ENCODE results near the gene COPS3. TPM values are rescaled to one million over a fixed set of nuclear protein-coding genes. Genes with fewer than 3 reads are reported as not detected.
"Not testable (repeated sequence)": the region's sequence is repeated elsewhere in the genome, so short reads cannot be mapped to it uniquely, and the experiment has no call there.

COPS3 gene
- total and polyA plus RNA-seq, 2 of the 4 experiments (the other 2 are of a cell fraction), result 71.4 to 144 TPM

DNA sequence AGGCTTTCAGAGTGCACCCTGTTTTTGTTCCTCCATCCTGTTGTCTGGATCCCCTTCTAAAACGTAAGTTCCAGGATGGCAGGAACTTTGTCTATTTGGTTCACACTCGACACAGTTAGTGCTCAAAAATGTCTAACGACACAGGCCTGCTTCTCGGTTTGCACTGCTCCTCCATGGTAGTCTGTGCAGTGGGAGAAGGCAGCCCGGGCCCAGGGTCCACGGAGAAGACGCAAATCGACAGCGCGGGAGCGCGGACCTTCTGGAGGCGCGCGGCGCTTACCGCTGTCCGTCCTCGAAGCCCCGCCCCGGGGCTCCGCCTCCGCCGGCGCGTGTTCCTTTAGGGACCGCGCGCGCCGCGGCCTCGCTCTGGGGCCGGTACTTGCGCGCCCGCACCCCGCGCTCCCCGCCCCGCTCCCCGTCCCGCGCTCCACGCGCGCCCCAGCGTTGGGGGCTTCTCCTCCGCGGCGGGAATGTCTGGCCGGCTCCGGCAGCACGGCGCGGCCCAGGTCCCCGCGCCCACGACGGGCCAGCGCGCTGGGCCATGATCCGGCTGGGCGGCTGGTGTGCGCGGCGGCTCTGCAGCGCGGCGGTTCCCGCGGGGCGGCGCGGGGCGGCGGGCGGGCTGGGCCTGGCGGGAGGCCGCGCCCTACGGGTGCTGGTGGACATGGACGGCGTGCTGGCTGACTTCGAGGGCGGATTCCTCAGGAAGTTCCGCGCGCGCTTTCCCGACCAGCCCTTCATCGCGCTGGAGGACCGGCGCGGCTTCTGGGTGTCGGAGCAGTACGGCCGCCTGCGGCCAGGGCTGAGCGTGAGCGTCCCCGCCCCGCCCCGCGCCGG is 22.2 kb upstream of the COPS3 start, which contains the start of gene NT5M:
Gene NT5M, plus strand, starts transcription at position 364 of the 837 bp plus-strand sequence. Its CDS starts 178 bp downstream, at position 542.
- Histone ChIP-seq H2BK120ac (ENCODE audit: low read depth, low read length) (no peak within 1 kb of the TSS), H3K4me3 (ENCODE audit: insufficient read depth, low read depth, low read length) (peak within 1 kb of the TSS; percentile 78), H3K4me2 (ENCODE audit: low read depth, low read length) (peak within 1 kb of the TSS; percentile 98), H2AFZ (replicated peaks; ENCODE audit: low read length, poor library complexity) (peak within 1 kb of the TSS; percentile 96), H3K9me3 (ENCODE audit: control insufficient read depth, insufficient read depth, low read length) (no peaks in the 10 kb centered on the region), H3K4ac (ENCODE audit: low read depth, low read length) (peak within 1 kb of the TSS; percentile 10; the same call in 1 of the 2 replicates), H4K5ac (ENCODE audit: low read depth, low read length) (peak within 1 kb of the TSS; percentile 73; the same call in 1 of the 2 replicates), H3K9ac (ENCODE audit: low read depth, low read length) (peak within 1 kb of the TSS; percentile 83), H3K4me1 (ENCODE audit: control insufficient read depth, insufficient read depth, low read length) (peaks cover 3% of the 10 kb centered on the region), H3K27ac (ENCODE audit: insufficient read depth, low read length) (no peak within 1 kb of the TSS; the same call in 1 of the 2 replicates), H3K36me3 (ENCODE audit: control insufficient read depth, insufficient read depth, low read length) (no peaks in the 10 kb centered on the region), H2AK5ac (ENCODE audit: low read depth, low read length) (peak within 1 kb of the TSS; percentile 54; the same call in 1 of the 2 replicates), H4K8ac (ENCODE audit: low read depth in 2 of 2, low read length in 2 of 2) (peak within 1 kb of the TSS; percentile 61 to 86; a peak in 3 of 4 replicates), H2BK20ac (ENCODE audit: low read depth, low read length) (no peak within 1 kb of the TSS), H3K27me3 (ENCODE audit: control insufficient read depth, insufficient read depth, low read length) (no peaks in the 10 kb centered on the region; the same call in 1 of the 2 replicates), H3K18ac (ENCODE audit: low read depth, low read length) (peak within 1 kb of the TSS; percentile 34; the same call in 1 of the 2 replicates), H4K91ac (ENCODE audit: insufficient read depth, low read depth, low read length) (no peak within 1 kb of the TSS), H2BK5ac (ENCODE audit: low read depth, low read length, poor library complexity, severe bottlenecking) (no peak within 1 kb of the TSS), H4K20me1 (ENCODE audit: insufficient read depth, low read length) (no peaks in the 10 kb centered on the region), H3K56ac (ENCODE audit: extremely low read depth, insufficient read depth, low read length) (0 out of 2 replicates have a peak within 1 kb of the TSS, but pooled peaks have one; percentile 22), H3K9me1 (ENCODE audit: insufficient read depth, low read length) (no peaks in the 10 kb centered on the region; the same call in 1 of the 2 replicates), H3K79me1 (ENCODE audit: low read depth in 1 of 2, low read length in 2 of 2) (no peaks in the 10 kb centered on the region), H2AK9ac (replicated peaks; ENCODE audit: low read depth, low read length, poor library complexity) (peak within 1 kb of the TSS; percentile 87), H2BK15ac (ENCODE audit: low read depth, low read length) (no peak within 1 kb of the TSS), H3K14ac (replicated peaks; ENCODE audit: low read depth, low read length) (0 out of 2 replicates have a peak within 1 kb of the TSS, but pooled peaks have one; percentile 56), H3K23ac (ENCODE audit: low read depth, low read length) (peak within 1 kb of the TSS; percentile 32; the same call in 1 of the 2 replicates)
- POLR2A ChIA-PET (ENCODE audit: unreplicated experiment), result no interaction called here
- ATAC-seq (ENCODE audit: low read depth), result peak; percentile 96
- TF ChIP-seq FOS (IDR thresholded peaks at IDR 0.05; ENCODE audit: low read depth, low read length) (no peak), CEBPB (IDR thresholded peaks at IDR 0.05; ENCODE audit: low read depth, low read length) (no peak), SMC3 (IDR thresholded peaks at IDR 0.05; ENCODE audit: low read depth, low read length) (no peak), MXI1 (IDR thresholded peaks at IDR 0.05; ENCODE audit: borderline replicate concordance, low read depth, low read length) (peak; percentile 54; the same call in 1 of the 2 replicates)
- TF ChIP-seq, protein P1, sequence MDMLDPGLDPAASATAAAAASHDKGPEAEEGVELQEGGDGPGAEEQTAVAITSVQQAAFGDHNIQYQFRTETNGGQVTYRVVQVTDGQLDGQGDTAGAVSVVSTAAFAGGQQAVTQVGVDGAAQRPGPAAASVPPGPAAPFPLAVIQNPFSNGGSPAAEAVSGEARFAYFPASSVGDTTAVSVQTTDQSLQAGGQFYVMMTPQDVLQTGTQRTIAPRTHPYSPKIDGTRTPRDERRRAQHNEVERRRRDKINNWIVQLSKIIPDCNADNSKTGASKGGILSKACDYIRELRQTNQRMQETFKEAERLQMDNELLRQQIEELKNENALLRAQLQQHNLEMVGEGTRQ (IDR thresholded peaks at IDR 0.05; ENCODE audit: low read depth, low read length), result no peak
- DNase-seq, result peak; percentile 58
- CTCF ChIA-PET, result no interaction called here
- dilution Hi-C loops (cut with HindIII; ENCODE audit: low sequenced_read_pairs, unreplicated experiment) (no loop called here), intact Hi-C loops (cut with micrococcal nuclease) (no loop called here), in situ Hi-C loops (cut with MboI; ENCODE audit: low sequenced_read_pairs) (no loop called here)
- 0% methylated on average over 66 of the region's 107 CpGs; no CpG with 5 or more reads in 1 of the 2 experiments for WGBS, 2 experiments (ENCODE audit: extremely low coverage in 2 of 2, insufficient read length in 1 of 2)
- BruUV-seq (replicated peaks), result no TSS peak

DNA sequence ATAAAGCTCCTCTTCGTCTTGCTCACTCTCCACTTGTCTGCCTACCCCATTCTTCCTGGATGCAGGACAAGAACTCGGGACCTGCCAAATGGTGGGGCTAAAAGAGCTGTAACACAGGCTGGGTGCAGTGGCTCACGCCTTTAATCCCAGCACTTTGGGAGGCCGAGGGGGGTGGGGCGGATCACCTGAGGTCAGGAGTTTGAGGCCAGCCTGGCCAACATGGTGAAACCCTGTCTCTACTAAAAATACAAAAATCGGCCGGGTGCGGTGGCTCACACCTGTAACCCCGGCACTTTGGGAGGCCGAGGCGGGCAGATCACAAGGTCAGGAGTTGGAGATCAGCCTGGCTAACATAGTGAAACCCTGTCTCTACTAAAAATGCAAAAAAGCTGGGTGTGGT is 20.6 kb upstream of the COPS3 start:
- H3K9me1 ChIP-seq (ENCODE audit: insufficient read depth, low read length); H3K9ac ChIP-seq (ENCODE audit: low read depth, low read length); H3K4ac ChIP-seq (ENCODE audit: low read depth, low read length); H2AK9ac ChIP-seq (replicated peaks; ENCODE audit: low read depth, low read length, poor library complexity); DNase-seq; H4K91ac ChIP-seq (ENCODE audit: insufficient read depth, low read depth, low read length); H4K8ac ChIP-seq (ENCODE audit: low read depth in 2 of 2, low read length in 2 of 2); H4K20me1 ChIP-seq (ENCODE audit: insufficient read depth, low read length); H3K79me1 ChIP-seq (ENCODE audit: low read depth in 1 of 2, low read length in 2 of 2); H3K27ac ChIP-seq (ENCODE audit: insufficient read depth, low read length); BruUV-seq (replicated peaks); CTCF ChIA-PET; in situ Hi-C loops (cut with MboI; ENCODE audit: low sequenced_read_pairs); H3K4me1 ChIP-seq (ENCODE audit: control insufficient read depth, insufficient read depth, low read length); H3K4me3 ChIP-seq (ENCODE audit: insufficient read depth, low read depth, low read length); H3K27me3 ChIP-seq (ENCODE audit: control insufficient read depth, insufficient read depth, low read length); H3K14ac ChIP-seq (replicated peaks; ENCODE audit: low read depth, low read length); H2AK5ac ChIP-seq (ENCODE audit: low read depth, low read length); ATAC-seq (ENCODE audit: low read depth); H4K5ac ChIP-seq (ENCODE audit: low read depth, low read length); intact Hi-C loops (cut with micrococcal nuclease); dilution Hi-C loops (cut with HindIII; ENCODE audit: low sequenced_read_pairs, unreplicated experiment); H3K36me3 ChIP-seq (ENCODE audit: control insufficient read depth, insufficient read depth, low read length); H2BK20ac ChIP-seq (ENCODE audit: low read depth, low read length); POLR2A ChIA-PET (ENCODE audit: unreplicated experiment); H3K56ac ChIP-seq (ENCODE audit: extremely low read depth, insufficient read depth, low read length); H2BK15ac ChIP-seq (ENCODE audit: low read depth, low read length); H3K18ac ChIP-seq (ENCODE audit: low read depth, low read length); H3K23ac ChIP-seq (ENCODE audit: low read depth, low read length); H2BK5ac ChIP-seq (ENCODE audit: low read depth, low read length, poor library complexity, severe bottlenecking); H2BK120ac ChIP-seq (ENCODE audit: low read depth, low read length); H3K4me2 ChIP-seq (ENCODE audit: low read depth, low read length); H2AFZ ChIP-seq (replicated peaks; ENCODE audit: low read length, poor library complexity); H3K9me3 ChIP-seq (ENCODE audit: control insufficient read depth, insufficient read depth, low read length): not testable (repeated sequence)
- 97% methylated on average over 4 of the region's 11 CpGs; no CpG with 5 or more reads in 1 of the 2 experiments for whole genome bisulfite sequencing, 2 experiments (ENCODE audit: extremely low coverage in 2 of 2, insufficient read length in 1 of 2)
